ENCODE measurements around the gene MCTS1. TPM values are rescaled to one million over a fixed set of nuclear protein-coding genes. Genes with fewer than 3 reads are reported as not detected.

The MCTS1 gene
- total RNA-seq, 6 experiments from 2014 or later = 20.7 to 31.2 (median 25.5) TPM

GRCh38 chrX:120614816-120615215 is 10.9 kb downstream of the MCTS1 start:
- TF ChIP-seq POLR2A (IDR thresholded peaks at IDR 0.05) (no peak), CTCF (IDR thresholded peaks at IDR 0.05) (no peak)

GRCh38 chrX:120617996-120618630 is 14.2 kb downstream of the MCTS1 start:
- 76% methylated on average over 5 of the region's 5 CpGs for WGBS (ENCODE audit: insufficient coverage, low coverage, low lambda C conversion rate, missing lambda C conversion rate)
- no peaks in the 10 kb centered on the region for H3K27me3 ChIP-seq
- no peak for ATAC-seq

More at GRCh38 chrX:120614816-120615215, 10.9 kb downstream of the MCTS1 start:
- Histone ChIP-seq H3K36me3 (no peaks in the 10 kb centered on the region), H3K4me3 (no peak overlapping the region), H3K9me3 (no peaks in the 10 kb centered on the region), H3K4me1 (no peaks in the 10 kb centered on the region), H3K27ac (no peak overlapping the region), H3K27me3 (no peaks in the 10 kb centered on the region)
- DNase-seq (no peak), ATAC-seq (no peak)
- intact Hi-C loops (cut with DNase I) = loop anchor here in 1 of 2 donors (5.0 kb wide), 1 partner anchor 48 kb away; no protein-coding TSS in a partner anchor

GRCh38 chrX:120625371-120625770 is 21.5 kb downstream of the MCTS1 start:
- no peaks in the 10 kb centered on the region for H3K27me3 ChIP-seq
- no peak for TF ChIP-seq CTCF (IDR thresholded peaks at IDR 0.05)
- TF ChIP-seq POLR2A (IDR thresholded peaks at IDR 0.05) = no peak
- intact Hi-C loops (cut with DNase I) = no loop called here
- no peaks in the 10 kb centered on the region for H3K36me3 ChIP-seq
- DNase-seq (no peak), ATAC-seq (peak in 1 of 4 donors; percentile 29)
- H3K27ac ChIP-seq = peak overlapping the region; percentile 59 to 67 (median 64)
- H3K4me1 ChIP-seq = no peaks in the 10 kb centered on the region
- H3K9me3 ChIP-seq = no peaks in the 10 kb centered on the region
- H3K4me3 ChIP-seq = no peak overlapping the region
- 45% methylated on average over 2 of the region's 2 CpGs for WGBS (ENCODE audit: insufficient coverage, low coverage, low lambda C conversion rate, missing lambda C conversion rate)

More at GRCh38 chrX:120617996-120618630, 14.2 kb downstream of the MCTS1 start:
- no peak for TF ChIP-seq CTCF (IDR thresholded peaks at IDR 0.05)
- TF ChIP-seq POLR2A (IDR thresholded peaks at IDR 0.05) = no peak
- Histone ChIP-seq H3K4me3 (no peak overlapping the region), H3K27ac (no peak overlapping the region), H3K4me1 (no peaks in the 10 kb centered on the region), H3K36me3 (no peaks in the 10 kb centered on the region), H3K9me3 (no peaks in the 10 kb centered on the region)
- no peak for DNase-seq
- intact Hi-C loops (cut with DNase I) = loop anchor here in 1 of 2 donors (5.0 kb wide), 1 partner anchor 51 kb away; no protein-coding TSS in a partner anchor

DNA sequence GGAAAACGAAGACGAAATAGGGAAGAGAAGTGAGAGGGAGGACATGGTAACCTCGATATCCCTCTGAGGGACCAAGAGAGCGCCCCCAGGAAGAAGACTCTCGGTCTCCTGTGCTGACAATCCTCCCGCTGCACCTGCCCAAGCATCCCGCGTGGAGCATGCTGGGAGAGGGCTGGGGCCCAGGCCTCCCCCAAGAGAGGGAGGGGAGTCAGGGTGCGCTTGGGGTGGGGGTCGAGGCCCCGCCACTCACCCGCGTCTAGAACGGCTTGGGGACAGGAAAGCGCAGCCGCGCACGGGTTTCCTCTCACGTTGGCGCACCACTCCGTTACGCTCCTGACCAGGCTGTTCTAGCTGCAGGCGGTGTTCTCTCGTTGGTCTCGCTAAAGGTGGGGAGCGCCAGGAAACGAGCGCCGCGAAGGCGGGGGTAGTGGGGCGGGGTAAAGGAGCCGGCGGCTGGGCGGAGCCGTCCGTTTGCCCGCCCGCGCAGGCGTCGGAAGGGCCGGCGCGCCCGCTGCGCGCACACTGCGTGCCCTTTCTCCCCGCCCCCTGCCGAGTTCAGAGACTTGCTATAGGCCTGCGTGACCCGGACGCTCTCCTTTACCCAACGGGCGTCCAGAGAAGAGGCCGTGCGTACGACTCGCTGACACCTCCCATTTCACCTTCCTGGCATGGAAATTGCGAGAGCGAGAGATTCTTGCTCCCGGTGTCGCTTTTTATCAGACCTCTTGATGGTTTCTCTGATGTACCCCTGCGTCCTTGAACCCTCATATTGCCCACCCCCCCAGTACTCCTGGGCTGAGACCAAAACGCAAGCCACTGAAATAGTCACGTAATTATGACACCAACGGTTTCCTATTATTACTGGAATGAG is 26.0 kb downstream of the MCTS1 start, which contains the start of gene C1GALT1C1:
TSS of gene C1GALT1C1 (minus strand) at position 388 of the 871 bp plus-strand sequence. CDS start 2,888 bp downstream, outside the sequence.
- intact Hi-C loops (cut with DNase I) = no loop called here
- Histone ChIP-seq H3K4me3 (peak within 1 kb of the TSS; percentile 55 to 72 (median 64)), H3K36me3 (no peaks in the 10 kb centered on the region), H3K4me1 (no peaks in the 10 kb centered on the region), H3K27ac (peak within 1 kb of the TSS; percentile 87 to 88 (median 87)), H3K27me3 (no peaks in the 10 kb centered on the region), H3K9me3 (no peaks in the 10 kb centered on the region)
- 30% methylated on average over 16 of the region's 68 CpGs for whole genome bisulfite sequencing (ENCODE audit: insufficient coverage, low coverage, low lambda C conversion rate, missing lambda C conversion rate)
- DNase-seq = peak; percentile 93 to 95 (median 94)
- TF ChIP-seq POLR2A (IDR thresholded peaks at IDR 0.05) (peak; percentile 69), CTCF (IDR thresholded peaks at IDR 0.05) (no peak)
- peak; percentile 95 to 99 (median 98) for ATAC-seq
